Measurements from ENCODE around the gene CALCOCO2.

Gene CALCOCO2

DNA sequence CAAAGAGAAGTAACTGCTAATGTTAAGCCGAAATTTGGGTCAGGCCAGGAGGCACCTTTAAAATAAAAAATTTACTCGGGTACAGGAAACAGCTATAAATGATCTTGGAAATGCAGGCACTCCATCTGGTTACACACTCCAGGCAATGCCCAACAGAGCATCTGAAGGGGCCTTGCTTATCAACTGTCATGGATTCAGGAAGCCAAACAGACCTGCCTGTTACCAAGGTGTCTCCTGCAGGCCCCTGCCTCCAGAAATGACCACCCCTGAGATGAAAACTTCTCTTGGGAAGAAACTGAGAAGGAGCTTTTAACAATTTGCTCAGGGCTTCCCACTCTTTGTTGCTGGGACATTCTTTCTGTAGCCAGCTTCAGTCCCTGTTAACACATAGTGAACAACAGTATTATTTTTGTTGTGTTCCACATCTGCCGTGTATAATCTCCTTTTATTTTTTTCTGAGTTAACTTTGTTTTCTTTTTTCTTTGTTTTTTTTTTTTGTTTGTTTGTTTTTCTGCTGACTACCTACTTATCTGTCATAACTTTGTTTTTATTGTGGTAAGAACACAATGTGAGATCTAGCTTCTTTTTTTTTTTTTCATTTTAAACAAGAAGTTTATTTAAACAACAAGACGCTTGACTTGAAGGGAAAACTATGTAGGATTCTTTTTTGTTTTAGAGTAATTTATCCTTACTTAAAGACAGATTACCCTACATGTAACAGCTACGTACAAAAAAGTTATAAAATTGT lies 43.0 kb downstream of the CALCOCO2 start:
- no peak for DNase-seq

DNA sequence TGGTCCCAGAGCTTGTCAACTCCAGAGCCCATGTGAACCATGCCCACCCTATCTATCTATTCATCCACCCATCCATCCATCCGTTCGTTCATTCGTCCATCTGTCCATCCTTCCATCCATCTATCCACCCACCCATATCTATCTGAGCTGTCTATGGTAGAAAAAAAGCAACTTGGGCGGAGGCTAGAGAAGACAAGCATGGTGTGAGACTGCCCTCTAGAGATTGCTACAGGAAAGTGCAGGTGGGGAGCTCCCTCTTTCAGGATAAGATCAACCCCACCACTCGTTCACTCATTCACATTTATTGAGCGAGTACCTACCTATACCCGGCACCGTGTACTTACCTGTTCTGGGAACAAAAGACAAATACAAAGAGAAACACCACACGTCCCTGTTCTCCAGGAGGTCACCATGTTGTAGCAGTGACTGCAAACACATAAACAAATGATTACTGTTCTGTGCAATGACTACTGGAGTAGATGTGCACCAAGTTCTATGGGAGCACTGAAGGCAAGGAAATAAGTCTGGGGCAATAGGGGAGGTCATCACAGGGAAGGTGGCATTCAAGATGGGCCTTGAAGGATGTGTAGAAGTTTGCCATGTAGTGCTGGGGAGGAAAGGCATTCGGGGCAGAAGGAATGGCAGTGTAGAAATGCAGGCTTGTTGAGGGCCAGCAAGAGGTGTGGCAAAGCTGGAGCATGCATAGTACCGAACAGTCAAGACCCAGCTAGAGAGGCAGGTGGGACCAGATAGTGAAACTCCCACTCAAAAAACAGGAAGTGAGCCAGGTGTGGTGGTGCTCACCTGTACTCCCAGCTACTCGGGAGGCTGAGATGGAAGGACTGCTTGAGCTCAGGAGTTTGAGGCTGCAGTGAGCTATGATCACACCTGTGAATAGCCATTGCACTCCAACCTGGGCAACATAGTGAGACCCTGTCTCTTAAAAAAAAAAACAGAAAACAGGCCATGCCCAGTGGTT lies 48.4 kb downstream of the CALCOCO2 start:
- DNase-seq, result peak; percentile 79

DNA sequence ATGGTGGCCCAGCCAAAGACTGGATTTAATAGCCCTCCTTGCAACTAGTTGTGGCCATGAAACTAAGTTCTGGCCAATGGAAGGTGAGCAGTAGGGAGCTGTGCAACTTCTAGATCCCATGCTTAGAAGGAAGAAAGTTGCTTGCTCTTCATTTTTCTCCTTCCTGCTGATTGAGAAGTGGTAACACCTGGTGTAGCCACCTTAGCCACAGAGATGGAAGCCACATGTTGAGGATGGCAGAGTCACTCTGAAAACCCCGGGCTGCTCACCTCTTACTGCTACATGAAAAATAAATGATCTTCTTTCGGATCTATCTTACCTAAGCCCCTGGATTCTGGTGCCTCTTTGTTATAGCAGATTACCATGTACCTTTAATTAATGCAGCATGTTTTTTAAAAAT lies 51.4 kb downstream of the CALCOCO2 start:
- DNase-seq, result no peak

DNA sequence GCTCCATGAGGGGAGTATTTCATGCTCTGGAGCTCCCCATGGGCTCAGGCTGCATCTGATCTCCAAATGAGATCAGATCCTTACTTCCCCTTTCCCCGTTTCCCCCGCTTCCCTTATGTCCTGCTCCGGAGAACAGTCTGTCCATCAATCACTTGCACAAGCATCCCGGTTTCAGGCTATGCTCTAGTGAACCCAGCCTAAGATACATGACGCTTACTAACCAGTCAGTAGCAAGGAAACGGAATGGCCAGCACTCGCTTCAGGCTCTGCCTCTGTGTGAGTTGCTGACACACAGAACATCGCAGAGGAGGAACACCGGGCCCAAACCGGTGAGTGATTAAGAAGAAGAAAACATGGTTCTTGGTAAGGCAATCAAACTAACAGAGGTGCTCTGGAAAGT lies 52.3 kb downstream of the CALCOCO2 start:
- no peak for DNase-seq

DNA sequence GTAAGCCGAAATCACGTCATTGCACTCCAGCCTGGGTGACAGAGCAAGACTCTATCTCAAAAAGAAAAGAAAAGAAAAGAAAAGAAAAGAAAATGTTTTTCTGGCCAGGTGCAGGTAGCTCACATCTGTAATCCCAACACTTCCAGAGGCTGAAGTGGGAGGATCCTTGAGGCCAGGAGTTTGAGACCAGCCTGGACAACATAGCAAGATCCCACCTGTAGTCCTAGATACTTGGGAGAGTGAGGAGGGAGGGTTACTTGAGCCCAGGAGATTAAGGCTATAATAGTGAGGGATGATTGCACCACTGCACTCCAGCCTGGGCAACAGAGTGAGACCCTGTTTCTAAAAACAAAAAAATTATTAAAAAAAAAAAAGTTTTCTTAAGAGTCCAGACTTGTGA lies 59.3 kb downstream of the CALCOCO2 start:
- no peak for DNase-seq

DNA sequence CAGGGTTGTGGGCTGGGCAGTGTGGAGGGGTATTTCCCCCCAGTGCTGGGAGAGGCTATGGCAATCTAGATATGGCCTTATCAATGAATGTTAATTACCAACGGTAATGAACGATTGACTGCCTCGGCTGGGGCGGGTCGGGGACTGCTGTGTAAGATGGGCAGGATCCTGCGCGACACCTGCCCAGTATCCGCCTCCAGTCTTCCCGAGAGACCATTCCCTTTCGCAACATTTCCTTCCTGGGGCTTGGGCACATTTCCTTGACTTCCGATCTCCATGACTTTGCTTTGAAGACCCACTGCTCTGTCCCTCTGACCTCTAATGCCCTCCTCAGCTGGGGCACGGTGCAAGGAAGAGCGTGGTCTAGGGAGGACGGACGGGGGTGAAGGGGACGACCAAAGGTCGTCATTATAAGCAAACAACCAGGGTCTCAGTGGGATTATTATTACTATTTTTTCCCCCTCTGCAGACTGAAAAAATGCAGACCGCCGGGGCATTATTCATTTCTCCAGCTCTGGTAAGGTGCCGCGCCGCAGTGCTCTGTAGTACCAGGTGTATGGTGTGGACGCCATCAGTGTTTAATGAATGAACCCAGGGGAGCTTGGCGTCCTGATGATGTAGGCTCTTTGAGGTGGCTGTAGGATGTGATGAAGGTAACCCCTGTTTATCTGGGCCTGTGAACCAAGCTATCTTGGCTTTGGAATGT lies 62.3 kb downstream of the CALCOCO2 start:
- peak; percentile 15 for DNase-seq

DNA sequence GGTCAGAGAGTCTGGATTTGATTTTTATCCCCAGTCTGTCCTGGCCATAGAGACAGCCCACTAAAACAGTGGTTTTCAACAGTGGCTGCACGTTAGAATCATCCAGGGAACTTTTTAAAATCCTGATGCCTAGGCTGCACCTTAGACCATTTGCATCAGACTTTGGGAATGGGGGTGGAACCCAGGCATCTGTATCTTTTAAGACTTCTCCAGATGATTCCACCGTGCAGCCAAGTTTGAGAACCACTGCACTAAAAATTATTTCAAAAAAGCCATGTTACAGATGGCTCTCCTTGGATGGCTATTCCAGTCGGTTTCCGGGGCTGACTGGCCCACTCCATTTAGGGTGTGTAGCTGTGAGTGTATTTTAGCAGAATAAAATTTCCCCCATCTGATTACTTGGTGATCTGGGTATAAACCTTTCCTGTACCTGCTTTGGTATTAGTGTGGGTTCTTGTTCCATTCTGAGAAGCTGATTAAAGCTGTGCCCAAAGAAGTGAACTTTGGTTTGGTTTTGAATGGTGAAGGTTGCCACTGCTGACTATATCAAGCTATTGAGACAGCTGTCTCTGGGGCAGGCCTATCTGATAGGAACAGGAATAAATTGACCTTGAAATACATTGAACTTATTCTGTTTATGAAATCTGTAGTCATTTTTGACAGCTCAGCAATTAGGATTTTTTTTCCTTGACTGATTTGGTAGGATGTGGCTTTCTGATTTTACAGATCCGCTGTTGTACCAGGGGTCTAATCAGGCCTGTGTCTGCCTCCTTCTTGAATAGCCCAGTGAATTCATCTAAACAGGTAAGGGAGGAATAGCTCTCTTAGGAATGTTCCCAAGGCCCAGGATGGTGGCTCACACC lies 63.0 kb downstream of the CALCOCO2 start:
- DNase-seq, result no peak

DNA sequence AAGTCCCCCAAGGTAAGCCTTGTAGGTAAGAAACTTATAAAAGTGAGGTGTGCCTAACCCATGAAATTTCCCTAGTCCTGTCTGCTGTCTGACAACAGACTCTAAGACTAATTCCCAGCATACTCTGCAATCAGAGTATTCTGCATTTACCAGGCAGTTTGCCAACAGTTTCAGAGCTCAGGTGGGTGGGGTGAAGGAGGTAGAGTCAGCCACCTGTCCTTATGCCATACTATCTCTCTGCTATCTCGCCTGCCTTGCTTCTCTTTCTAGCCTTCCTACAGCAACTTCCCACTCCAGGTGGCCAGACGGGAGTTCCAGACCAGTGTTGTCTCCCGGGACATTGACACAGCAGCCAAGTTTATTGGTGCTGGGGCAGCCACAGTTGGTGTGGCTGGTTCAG lies 64.1 kb downstream of the CALCOCO2 start:
- DNase-seq, result no peak

DNA sequence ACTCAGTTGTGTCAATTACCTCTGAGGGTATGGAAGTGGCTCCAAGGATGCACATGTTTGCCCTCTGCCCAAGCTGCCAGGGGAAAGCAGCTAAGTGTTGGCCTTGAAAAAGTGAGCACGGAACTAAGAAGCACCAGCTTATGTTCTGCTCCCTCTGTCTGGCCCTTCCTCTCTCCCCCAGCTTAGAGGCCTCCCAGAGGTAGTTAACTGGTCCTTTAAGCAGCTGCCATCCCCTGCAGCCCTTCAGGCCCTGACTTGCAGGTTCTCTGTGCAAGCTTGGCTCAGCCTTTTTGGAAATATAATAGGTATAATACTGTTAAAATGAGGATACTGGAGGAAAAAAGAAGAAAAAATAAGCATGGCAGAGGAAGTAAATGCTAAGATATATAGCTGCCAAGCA lies 70.4 kb downstream of the CALCOCO2 start:
- no peak for DNase-seq

DNA sequence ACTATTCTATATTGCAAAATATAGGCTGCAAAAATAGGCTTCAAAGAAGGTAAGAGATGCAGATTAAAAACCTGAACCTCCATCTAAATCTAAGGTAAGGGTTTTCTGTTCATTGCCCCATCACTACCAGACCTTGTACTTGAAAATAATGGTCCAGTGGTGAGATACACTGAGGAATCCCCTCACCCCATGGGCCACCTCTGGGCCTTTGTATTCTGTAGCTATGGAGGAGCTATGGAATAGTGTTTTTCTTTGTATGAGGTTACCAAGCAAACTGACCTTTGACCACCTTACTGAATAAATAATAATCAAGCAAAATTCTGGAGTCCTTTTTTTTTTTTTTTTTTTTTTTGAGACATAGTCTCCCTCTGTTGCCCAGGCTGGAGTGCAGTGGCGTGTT lies 72.6 kb downstream of the CALCOCO2 start:
- DNase-seq, result no peak

DNA sequence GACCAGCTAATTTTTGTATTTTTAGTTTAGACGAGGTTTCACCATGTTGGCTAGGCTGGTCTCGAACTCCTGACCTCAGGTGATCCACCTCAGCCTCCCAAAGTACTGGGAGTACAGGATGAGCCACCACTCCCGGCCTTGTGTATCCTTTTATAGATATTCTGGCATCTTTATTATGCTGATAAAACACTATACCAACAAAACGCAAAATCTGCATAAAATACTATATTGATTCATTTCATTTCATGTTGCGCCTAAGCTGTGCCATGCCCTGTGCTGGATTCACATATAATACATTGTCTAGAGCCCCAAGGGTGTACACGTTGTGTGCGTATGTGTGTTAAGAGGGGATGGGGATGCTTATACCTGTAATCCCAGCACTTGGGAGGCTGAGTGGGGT lies 73.6 kb downstream of the CALCOCO2 start:
- no peak for DNase-seq

DNA sequence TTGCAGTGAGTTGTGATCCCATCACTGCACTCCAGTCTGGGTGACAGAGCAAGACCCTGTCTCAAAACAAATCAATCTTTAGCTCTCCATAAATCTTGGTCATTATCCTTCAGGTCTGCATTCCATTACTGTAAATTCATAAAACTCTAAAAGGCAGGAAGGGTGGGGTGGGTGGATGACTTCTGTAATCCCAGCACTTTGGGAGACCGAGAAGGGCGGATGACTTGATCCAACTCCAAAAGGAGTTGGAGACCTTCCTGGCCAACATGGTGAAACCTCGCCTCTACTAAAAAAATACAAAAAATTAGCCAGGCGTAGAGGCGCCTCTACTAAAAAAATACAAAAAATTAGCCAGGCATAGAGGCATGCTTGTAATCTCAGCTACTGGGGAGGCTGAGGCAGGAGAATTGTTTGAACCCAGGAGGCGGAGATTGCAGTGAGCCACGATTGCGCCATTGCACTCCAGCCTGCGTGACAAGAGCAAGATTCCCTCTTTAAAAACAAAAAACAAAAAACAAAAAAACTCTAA lies 75.2 kb downstream of the CALCOCO2 start:
- no peak for DNase-seq

DNA sequence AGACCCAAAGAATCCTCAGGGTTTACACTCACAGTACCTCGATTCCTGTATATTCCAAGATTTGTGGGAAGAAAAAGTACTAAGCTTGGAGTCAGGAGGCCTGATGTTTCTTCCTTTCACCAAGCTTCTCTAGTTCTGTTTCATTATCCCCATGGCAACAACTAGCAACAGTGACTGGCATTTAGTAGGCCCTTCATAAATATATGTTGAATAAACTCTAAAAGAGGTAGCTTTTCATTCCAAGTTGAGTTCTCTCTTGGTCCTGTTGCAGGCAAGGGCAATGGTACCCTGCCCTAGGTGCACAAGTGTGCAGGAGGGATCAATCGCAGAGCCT lies 76.8 kb downstream of the CALCOCO2 start:
- DNase-seq, result peak; percentile 65

DNA sequence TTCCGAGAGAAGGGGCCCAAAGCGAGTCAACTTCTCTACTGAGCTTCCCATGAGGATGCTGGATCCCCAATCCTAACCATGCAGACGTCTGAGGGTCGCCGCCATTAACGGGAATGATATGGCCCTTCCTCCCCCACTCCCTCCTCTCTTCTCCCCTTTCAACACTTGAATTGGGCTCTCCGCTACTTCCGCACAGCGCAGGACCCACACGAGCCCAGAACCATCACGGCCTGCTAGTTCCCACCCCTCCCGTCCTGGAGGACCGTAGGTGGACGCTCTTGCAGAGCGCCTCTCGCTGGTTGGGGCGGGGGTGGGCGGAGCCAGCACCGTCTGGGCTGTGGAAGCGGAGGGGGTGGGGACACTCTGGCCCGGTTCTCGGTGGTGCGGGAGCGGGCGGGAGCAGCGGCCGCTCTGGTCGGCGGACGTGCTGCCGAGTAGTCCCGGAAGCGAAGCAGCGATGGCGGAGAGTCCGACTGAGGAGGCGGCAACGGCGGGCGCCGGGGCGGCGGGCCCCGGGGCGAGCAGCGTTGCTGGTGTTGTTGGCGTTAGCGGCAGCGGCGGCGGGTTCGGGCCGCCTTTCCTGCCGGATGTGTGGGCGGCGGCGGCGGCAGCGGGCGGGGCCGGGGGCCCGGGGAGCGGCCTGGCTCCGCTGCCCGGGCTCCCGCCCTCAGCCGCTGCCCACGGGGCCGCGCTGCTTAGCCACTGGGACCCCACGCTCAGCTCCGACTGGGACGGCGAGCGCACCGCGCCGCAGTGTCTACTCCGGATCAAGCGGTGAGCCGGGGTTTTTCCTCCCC lies 77.4 kb downstream of the CALCOCO2 start, which contains the start of gene UBE2Z:
Gene UBE2Z, plus strand, starts transcription at position 361 of the 797 bp plus-strand sequence. Its CDS starts 97 bp downstream, at position 458.
- peak; percentile 93 for DNase-seq

DNA sequence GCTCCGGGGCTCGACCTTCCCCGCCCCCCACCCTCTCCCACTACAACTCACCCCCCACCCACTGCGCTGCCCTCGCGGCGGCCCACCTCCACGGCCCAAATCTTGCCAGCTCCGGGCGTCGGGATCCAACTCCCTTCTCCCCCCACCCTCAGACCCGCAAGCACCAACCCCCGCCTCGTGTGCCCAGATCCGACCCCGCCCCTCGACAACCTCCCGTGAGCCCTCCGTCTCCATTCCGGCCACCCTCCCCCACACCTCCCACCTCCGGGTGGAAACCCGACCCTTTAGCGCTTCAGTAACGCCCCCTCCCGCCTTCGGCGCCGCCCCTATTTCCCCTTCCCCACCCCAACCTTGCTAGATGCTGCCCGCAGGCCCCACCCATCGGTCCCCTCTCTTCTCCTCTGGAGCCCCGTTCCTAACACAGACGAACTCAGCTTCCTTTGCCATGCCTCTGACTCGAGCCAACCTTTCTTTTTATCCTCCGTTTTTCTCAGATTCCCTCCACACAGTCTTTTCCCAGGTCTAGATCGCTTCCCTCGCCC lies 78.1 kb downstream of the CALCOCO2 start:
- DNase-seq, result peak; percentile 81

DNA sequence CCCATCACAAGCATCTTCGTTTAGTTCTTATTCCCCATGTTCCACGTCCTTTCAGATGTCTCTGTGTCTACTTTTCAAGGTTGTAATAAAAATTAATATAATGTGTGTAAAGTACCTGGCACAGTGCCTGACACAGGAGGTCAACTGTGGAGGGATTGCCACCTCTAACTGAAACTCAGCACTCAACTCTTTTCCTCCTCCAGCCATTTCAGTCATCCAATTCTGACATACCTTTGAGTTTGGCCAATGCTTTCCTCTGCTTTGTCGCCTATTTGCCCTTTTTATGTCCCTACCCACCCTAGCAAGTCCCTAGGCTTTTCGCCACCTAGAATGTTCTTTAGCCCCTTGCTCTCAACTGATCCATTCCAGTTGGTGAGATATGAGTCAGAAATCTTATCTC lies 78.9 kb downstream of the CALCOCO2 start:
- no peak for DNase-seq

DNA sequence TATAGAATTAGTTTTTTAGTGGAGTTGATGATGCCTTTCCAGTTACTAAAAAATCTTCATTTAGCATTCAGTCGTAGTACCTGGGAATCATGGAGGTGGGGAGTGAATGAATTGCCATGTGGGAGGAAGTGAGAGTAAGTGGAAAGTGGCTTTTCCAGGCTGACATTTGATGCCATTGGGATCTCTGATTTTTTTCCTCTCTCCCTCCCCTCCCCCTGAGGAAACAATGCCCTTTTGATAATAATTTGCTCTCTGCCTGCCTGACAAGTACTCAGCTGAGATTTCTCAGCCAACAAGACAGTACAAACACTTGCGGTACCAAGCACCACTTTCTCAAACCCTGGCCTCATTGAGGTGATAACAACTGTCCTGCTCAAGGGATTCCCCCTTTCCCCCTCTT lies 79.5 kb downstream of the CALCOCO2 start:
- DNase-seq, result no peak

DNA sequence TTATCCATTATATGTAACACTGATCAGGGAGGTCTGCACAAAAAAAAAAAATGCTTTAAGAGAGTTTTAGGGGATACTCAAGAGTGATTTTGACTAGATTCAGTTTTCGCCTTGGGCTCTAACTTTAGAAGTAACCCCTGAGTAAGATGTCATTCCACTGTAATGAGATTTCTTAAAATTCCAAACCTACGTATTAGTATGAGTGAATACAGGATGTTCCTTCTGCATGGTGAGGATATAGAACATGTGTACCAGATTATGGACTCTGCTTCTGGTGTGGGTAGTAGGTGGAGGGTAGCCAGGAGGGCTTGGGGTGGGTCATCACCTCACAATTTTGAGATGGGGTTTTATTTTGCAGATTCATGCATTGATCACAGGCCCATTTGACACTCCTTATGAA lies 81.6 kb downstream of the CALCOCO2 start:
- DNase-seq, result no peak

All from hematopoietic multipotent progenitor cell treated with erythropoietin and hydrocortisone succinate and interleukin-3 and kit ligand, for 8 days (in vitro differentiated cells).